Activated CD8-positive, alpha-beta memory T cell treated with anti-CD3 and anti-CD28 coated beads, Interleukin-2, amount 50 U/mL, for 24 hours (primary cell): ENCODE data around the gene MAPK8IP2.
"Not testable (repeated sequence)": the region's sequence is repeated elsewhere in the genome, so short reads cannot be mapped to it uniquely, and the experiment has no call there.

Experiments used
- DNase-seq: peaks from one replicate; pipeline ENCODE4 v3.0.0-alpha.2; 2020; ENCODE audit errors: extremely low read depth

Gene MAPK8IP2

GRCh38 chr22:50612528-50613221, 12.1 kb downstream of the MAPK8IP2 start:
- no peak for DNase-seq

- DNase-seq = no peak
Observed at GRCh38 chr22:50613291-50613981, 12.8 kb downstream of the MAPK8IP2 start.

- not testable (repeated sequence) for DNase-seq
Observed at GRCh38 chr22:50614296-50614695, 13.7 kb downstream of the MAPK8IP2 start.

- peak; percentile 70 for DNase-seq
Observed at GRCh38 chr22:50620593-50621355, 20.2 kb downstream of the MAPK8IP2 start.

GRCh38 chr22:50621356-50621880, 20.8 kb downstream of the MAPK8IP2 start:
- DNase-seq = no peak

GRCh38 chr22:50621948-50622722, 21.5 kb downstream of the MAPK8IP2 start:
- no peak for DNase-seq

- no peak for DNase-seq
Observed at GRCh38 chr22:50622723-50623327, 22.2 kb downstream of the MAPK8IP2 start.

- no peak for DNase-seq
Observed at GRCh38 chr22:50624347-50625130, 23.9 kb downstream of the MAPK8IP2 start.

GRCh38 chr22:50625131-50625567, 24.6 kb downstream of the MAPK8IP2 start:
- DNase-seq = no peak

- no peak for DNase-seq
Observed at GRCh38 chr22:50625568-50626313, 25.1 kb downstream of the MAPK8IP2 start.

- DNase-seq = no peak
Observed at GRCh38 chr22:50626314-50626849, 25.8 kb downstream of the MAPK8IP2 start.

- DNase-seq = no peak
Observed at GRCh38 chr22:50626850-50627641, 26.5 kb downstream of the MAPK8IP2 start.

- DNase-seq = peak; percentile 45
Observed at GRCh38 chr22:50627642-50628542, 27.3 kb downstream of the MAPK8IP2 start, which contains the start of gene ARSA. ARSA (minus strand) TSS chr22:50628152; CDS start chr22:50627779, 373 bp downstream.

GRCh38 chr22:50628543-50629134, 28.0 kb downstream of the MAPK8IP2 start:
- DNase-seq = no peak

GRCh38 chr22:50630376-50630775, 29.8 kb downstream of the MAPK8IP2 start:
- DNase-seq = no peak

GRCh38 chr22:50633086-50633485, 32.5 kb downstream of the MAPK8IP2 start:
- no peak for DNase-seq

GRCh38 chr22:50633771-50634170, 33.2 kb downstream of the MAPK8IP2 start:
- no peak for DNase-seq
